PFSK-1 (cell line): ENCODE results near the gene GDF2.

Experiments used
- POLR2AphosphoS5 ChIP-seq: IDR thresholded peaks from 2 replicates; pipeline ENCODE4 v1.6.1; 2012; ENCODE audit warnings: low read depth, mild to moderate bottlenecking, control low read depth, low read length, moderate library complexity
- SIN3A ChIP-seq: IDR thresholded peaks from 2 replicates; pipeline ENCODE4 v1.6.1; 2012; ENCODE audit warnings: mild to moderate bottlenecking, low read length, moderate library complexity, borderline replicate concordance; ENCODE audit not compliant: insufficient read depth
- TAF1 ChIP-seq: IDR thresholded peaks from 2 replicates; pipeline ENCODE4 v1.6.1; 2012; ENCODE audit warnings: low read length, control low read depth, borderline replicate concordance; ENCODE audit not compliant: insufficient read depth

- no peak for TF ChIP-seq TAF1
- no peak for TF ChIP-seq SIN3A
- TF ChIP-seq POLR2AphosphoS5: no peak
Measured at GRCh38 chr10:47296156-47296894, 25.9 kb upstream of the GDF2 start.
